D341Med (cell line): Measurements from ENCODE around the gene NOXA1.
"Not testable (repeated sequence)": the region's sequence is repeated elsewhere in the genome, so short reads cannot be mapped to it uniquely, and the experiment has no call there.

ENCODE experiments used
- DNase-seq: peaks from one replicate; pipeline ENCODE4 v3.0.0; 2012; ENCODE audit warnings: low spot score

The NOXA1 gene

GRCh38 chr9:137439158-137439714 lies 16.0 kb downstream of the NOXA1 start:
- no peak for DNase-seq

GRCh38 chr9:137441289-137441934 lies 18.2 kb downstream of the NOXA1 start, which contains the start of gene ENTPD8:
Gene ENTPD8, minus strand, starts transcription at chr9:137441357. Its CDS starts 3,072 bp downstream, at chr9:137438285.
- peak; percentile 78 for DNase-seq

- no peak for DNase-seq
Measured at GRCh38 chr9:137441935-137442321, 18.7 kb downstream of the NOXA1 start.

GRCh38 chr9:137444106-137444790 lies 21.1 kb downstream of the NOXA1 start:
- no peak for DNase-seq

- peak; percentile 78 for DNase-seq
Measured at GRCh38 chr9:137445275-137445807, 22.1 kb downstream of the NOXA1 start.

- DNase-seq: no peak
Measured at GRCh38 chr9:137445930-137446431, 22.8 kb downstream of the NOXA1 start.

- no peak for DNase-seq
Measured at GRCh38 chr9:137446851-137447471, 23.8 kb downstream of the NOXA1 start.

- DNase-seq: no peak
Measured at GRCh38 chr9:137447722-137448601, 24.8 kb downstream of the NOXA1 start.

- no peak for DNase-seq
Measured at GRCh38 chr9:137448602-137448962, 25.4 kb downstream of the NOXA1 start.

- no peak for DNase-seq
Measured at GRCh38 chr9:137449081-137449844, 26.1 kb downstream of the NOXA1 start.

GRCh38 chr9:137449931-137450538 lies 26.8 kb downstream of the NOXA1 start:
- no peak for DNase-seq

GRCh38 chr9:137450539-137451222 lies 27.5 kb downstream of the NOXA1 start:
- DNase-seq: not testable (repeated sequence)

GRCh38 chr9:137451264-137452005 lies 28.2 kb downstream of the NOXA1 start:
- DNase-seq: not testable (repeated sequence)

GRCh38 chr9:137452006-137452760 lies 29.0 kb downstream of the NOXA1 start:
- no peak for DNase-seq

- DNase-seq: no peak
Measured at GRCh38 chr9:137452761-137453642, 29.8 kb downstream of the NOXA1 start.

- peak; percentile 83 for DNase-seq
Measured at GRCh38 chr9:137453643-137454081, 30.5 kb downstream of the NOXA1 start.

- no peak for DNase-seq
Measured at GRCh38 chr9:137454145-137454596, 31.0 kb downstream of the NOXA1 start.
